Suppressor macrophage (primary cell): ENCODE measurements around the gene SLC4A2.

Experiments
- DNase-seq, 4 experiments: peaks; one replicate each; pipeline ENCODE4 v3.0.0-alpha.2; 2020 to 2022

SLC4A2 gene

DNA sequence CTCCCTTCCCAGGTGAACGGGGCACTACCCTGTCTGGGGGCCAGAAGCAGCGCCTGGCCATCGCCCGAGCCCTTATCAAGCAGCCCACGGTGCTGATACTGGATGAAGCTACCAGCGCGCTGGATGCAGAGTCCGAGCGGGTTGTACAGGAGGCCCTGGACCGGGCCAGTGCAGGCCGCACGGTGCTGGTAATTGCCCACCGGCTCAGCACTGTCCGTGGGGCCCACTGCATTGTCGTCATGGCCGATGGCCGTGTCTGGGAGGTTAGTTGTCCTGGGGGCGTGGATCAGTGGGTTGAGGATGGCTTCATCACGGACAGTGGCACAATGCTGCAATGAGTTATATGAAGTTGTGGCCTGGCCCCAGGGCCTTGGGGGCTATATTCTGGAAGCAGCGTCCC lies 15.4 kb upstream of the SLC4A2 start:
- no peak for DNase-seq

GRCh38 chr7:151045262-151045661 lies 14.1 kb upstream of the SLC4A2 start:
- DNase-seq: no peak

DNA sequence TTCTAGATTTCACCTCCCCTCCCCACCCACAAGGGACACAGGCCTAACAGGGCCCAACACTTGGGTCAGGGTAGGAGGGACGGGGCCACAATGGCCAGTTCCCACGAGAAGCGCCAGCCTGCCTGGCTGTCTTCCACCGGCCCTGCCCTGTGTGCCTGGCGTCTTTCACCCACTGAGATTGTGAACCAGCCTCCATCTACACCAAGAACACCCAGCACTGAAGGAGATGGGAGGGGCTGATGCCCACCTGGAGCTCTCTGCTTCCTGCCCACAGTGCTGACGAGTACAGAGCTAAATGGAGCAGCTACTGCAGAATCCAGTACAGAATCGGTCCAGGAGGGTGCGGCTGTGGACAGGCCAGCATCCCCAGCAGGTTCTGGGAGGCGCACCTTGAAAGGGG lies 13.4 kb upstream of the SLC4A2 start:
- no peak for DNase-seq

DNA sequence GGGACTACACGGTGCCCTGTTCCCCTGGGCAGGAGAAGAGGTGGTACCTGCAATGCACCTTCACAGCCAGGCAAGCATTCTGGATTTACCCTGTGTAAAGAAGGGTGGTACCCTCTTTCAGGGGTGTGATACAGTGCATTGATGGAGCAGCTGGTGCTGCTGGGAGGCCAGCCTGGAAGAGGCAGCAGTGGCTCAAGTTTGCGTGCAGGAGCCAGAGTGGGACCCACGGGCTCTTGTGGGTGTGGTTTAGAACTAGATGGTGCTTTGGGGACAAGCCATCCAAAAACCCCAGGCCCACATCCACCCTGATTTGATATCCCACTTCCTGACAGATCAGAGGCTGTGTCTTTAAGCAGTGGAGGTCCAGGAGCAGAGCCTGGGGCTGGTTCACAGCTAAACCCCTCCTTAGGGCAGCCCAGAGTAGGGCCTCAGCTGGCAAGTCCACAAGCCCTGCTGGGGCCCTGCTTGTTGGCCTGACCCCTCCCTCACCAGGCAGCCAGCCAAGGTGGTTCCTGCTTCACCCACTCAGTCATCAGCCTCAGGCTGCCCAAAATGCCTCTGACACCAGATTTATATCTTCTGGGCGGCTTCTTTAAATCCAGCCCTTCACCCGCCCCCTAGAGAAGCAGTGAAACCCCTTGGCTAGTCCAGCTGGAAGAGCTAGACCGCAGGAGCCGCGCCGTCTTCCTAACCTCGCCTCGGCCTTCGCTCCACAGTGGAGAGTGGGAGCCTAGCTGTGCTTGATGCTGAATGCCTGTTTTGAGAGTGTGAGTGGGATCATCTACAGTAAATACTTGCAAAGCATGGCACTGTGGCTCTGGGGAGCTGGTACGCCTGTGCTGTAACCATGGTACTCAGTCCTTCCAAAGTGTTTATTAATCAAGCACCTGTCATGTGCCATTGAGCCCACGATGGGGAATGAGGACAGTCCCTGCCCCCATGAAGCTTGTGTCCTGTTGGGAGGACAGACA lies 12.5 kb upstream of the SLC4A2 start:
- peak; percentile 29 to 59 (median 42) for DNase-seq

GRCh38 chr7:151047976-151048815 lies 11.2 kb upstream of the SLC4A2 start, which contains the start of gene ASIC3:
Gene ASIC3, plus strand, starts transcription at chr7:151048531. Its CDS starts 355 bp downstream, at chr7:151048886.
- no peak for DNase-seq

- no peak for DNase-seq
These were observed 10.4 kb upstream of the SLC4A2 start for GRCh38 chr7:151048911-151049463.

DNA sequence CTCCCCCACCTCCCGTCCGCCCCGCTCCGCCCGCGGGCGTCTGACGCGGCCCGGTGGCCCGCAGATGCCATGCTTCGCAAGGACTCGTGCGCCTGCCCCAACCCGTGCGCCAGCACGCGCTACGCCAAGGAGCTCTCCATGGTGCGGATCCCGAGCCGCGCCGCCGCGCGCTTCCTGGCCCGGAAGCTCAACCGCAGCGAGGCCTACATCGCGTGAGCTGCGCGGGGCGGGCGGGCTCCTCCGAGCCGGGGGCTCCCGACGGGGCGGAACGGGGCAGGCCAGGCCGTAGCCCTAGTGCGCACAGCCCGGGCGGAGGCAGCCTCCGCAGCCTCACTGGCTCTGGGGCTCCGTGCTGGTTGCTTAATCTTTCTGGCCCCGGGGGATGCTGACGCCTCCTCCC lies 8.3 kb upstream of the SLC4A2 start:
- DNase-seq: peak; percentile 71 to 88 (median 78)

DNA sequence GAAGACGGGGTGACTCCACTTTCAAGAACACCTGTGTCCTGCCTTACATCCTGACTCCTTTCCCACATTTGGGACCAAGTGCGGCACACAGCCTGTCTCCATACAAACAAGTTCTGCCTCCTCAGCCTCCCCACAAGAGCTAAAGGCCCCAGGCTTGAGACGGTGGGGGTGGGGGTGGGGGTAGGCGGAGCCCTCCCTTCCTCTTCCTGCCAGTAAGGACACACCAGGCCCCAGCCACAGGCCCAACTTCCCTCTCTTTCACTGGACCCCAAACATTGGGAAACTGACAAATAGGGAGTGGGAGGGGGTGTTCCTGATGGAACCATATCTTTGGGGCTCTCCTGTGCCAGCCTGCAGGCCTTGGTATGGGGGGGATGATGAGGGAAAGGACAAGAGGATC lies 6.3 kb upstream of the SLC4A2 start:
- peak; percentile 44 to 77 (median 64) for DNase-seq

DNA sequence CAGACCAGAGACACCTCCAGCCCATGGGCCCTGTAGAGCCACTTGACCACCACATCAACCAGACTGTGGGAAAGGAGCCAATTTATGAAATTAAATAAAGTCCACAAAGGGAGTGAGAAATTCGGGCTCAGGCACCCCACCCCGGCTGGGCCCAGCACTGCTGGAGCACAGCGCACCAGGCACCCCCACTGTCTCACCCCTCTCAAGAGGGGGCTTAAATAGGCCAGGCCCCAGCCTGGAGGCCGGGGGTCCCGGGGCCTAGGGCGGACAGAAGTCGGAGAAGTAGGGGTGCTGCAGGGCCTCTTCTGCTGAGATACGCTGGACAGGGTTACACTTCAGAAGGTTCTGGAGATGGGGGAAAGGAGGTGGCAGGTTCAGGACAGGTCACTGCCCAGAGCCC lies 5.6 kb upstream of the SLC4A2 start:
- no peak for DNase-seq

DNA sequence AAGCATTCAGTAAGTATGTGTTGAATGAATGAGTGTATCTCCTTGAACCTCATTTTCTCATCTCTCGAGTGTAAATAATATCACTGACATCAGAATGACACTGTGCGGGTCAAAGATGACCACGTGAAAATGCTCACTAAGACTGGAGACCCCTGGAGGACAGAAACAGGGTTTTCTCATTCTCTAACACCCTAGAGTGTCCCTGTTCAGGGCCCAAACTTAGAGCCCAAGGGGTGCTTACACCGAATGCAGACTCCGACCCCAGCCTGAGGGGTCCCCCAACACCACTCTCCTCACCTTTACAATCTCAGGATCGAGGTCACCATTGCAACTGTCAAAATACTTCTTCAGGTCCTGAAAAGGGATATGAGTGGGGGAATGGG lies 3.1 kb upstream of the SLC4A2 start:
- no peak for DNase-seq

- DNase-seq: no peak
These were observed 2.5 kb upstream of the SLC4A2 start for GRCh38 chr7:151056666-151057505.

DNA sequence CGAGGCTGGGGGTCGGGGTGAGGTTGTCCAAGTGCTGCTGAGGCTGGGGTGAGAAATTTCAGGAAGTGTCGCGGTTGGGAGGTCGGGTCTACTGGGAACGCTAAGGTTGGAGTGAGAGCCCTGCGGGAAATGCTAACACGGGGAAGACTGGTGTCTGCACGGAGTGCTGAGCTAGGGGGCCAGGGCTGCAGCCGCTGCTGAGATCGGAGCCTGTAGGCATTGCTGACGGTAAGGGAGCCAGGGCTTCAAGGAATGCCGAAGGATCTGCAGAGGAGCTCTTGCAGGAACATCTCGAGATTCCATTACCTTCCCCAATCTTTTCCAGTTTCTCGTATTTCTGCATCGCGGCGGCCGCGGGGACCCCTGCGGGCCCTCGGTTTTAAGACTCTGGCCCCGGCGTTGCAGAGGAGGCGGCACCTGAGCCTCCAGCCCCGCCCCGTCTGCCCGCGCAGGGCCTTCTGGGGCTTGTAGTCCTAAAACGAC lies 1.8 kb upstream of the SLC4A2 start, which contains the start of gene CDK5:
Gene CDK5 (minus strand): TSS at position 392 of the 483 bp plus-strand sequence. CDS start 49 bp downstream, at position 343.
- DNase-seq: peak in 3 of 4 experiments; percentile 37 to 56 (median 40)

DNA sequence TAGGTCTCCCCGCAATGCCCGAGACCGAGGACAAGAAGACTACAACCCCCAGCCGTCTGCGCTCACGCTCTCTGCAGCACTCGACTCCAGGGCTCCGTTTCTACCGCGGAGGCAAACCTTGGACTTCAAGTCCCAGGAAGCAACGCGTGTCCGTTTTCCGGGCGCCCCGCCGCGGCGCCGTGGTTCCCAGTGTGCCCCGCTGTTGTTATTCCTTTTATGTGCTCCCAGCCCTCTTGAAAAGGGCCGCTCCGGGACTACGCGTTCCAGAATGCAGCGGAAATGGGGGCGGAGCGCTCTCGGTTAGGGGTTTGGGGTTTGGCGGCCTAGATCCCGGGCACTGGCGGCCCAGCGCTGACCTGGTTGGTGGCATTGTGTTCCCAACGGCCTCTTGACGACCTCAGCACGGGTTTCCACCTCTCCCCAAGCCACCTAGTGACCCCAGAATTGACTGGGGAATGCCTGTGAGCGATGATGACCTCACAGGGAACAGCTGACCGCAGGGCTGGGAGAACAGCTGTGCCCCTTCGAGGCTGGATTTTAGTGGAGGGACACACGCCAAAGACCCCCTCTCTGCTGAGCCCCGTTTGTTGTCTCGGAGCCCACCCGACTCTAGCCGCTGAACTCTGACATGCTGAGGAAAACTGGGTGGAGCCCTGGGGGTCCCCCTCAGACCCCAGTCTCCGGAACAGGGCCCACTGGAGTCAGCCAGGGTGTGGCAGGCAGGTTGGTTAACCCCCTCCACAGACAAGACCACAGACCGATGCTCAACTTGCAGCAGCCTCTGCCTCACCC lies 1.2 kb upstream of the SLC4A2 start:
- DNase-seq: peak; percentile 98 to 99 (median 99)

DNA sequence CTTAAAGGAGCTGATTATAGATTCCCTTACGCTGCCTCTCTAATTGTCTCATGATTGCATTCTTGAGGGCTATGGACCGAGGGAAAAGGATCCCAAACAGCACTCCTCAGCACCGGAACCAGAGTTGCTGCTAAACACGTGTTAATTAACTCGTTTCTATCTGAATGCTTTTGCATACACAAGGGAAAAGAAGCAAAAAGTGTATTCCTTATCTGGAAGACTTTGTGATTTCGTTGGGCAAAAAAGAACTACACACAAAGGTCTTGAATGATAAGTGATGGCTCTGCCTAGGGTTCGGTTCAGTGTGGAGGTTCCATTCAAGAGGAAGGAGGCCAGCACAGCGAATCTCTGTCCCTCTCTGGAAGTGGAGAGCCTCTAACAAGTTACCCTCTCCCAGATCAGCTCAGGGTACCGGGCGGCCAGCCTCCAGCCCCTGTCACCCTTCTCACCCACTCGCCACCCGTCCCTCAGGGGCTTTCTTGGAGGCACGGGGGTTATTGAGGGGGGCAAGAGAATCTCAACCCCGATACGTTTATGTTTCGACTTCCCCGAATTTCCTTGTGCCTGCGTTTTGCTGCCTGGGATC lies 515 bp upstream of the SLC4A2 start:
- peak; percentile 28 to 38 (median 33) for DNase-seq

- DNase-seq: peak in 1 of 4 experiments; percentile 18
These were observed 675 bp downstream of the SLC4A2 start for GRCh38 chr7:151060113-151060415.

- DNase-seq: peak in 3 of 4 experiments; percentile 19 to 37 (median 35)
These were observed 1.2 kb downstream of the SLC4A2 start for GRCh38 chr7:151060416-151061212.

- no peak for DNase-seq
These were observed 2.1 kb downstream of the SLC4A2 start for GRCh38 chr7:151061213-151062110.

DNA sequence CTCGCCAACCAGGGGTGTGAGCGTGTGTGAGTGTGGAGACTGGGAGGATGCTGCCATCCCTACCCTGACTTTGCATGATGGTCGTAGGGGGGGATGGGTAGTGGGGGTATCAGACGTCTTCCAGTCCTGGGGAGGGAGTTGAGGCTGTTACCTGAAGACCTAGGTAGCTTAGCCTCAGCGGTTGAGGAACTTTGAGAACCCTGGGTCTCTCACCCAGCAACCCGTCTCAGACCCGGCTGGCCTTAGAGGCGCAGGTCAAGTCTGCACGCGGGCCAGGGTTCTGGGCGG lies 2.7 kb downstream of the SLC4A2 start:
- DNase-seq: no peak
